GM21723 (cell line): ENCODE data around the gene RAB3D.
A peak's percentile ranks its signal among the peaks of the same experiment; 100 is the strongest.
"Not testable (repeated sequence)": the region's sequence is repeated elsewhere in the genome, so short reads cannot be mapped to it uniquely, and the experiment has no call there.

Source experiments
- ATAC-seq: cut with Tn5 transposase; IDR thresholded peaks from one replicate; pipeline ENCODE4 v1.9.1; 2021; ENCODE audit warnings: mild to moderate bottlenecking, moderate library complexity; ENCODE audit not compliant: unreplicated experiment

Gene RAB3D

DNA sequence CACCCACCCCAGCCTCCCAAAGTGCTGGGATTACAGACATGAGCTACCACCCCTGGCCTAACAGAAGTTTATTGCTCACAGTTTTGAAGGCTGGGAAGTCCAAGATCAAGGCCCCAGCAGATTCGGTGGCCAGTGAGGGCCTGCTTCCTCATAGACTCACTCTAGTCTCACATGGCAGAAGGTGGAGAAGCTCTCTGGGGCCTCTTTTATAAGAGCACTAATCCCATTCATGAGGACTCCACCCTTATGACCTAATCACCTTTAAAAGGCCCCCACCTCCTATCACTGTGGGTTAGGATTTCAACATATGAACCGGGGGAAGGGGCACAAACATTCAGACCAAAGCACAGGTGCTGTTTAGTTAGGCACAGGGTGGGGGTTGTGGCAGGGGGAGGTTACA lies 28.1 kb upstream of the RAB3D start:
- ATAC-seq = no peak

DNA sequence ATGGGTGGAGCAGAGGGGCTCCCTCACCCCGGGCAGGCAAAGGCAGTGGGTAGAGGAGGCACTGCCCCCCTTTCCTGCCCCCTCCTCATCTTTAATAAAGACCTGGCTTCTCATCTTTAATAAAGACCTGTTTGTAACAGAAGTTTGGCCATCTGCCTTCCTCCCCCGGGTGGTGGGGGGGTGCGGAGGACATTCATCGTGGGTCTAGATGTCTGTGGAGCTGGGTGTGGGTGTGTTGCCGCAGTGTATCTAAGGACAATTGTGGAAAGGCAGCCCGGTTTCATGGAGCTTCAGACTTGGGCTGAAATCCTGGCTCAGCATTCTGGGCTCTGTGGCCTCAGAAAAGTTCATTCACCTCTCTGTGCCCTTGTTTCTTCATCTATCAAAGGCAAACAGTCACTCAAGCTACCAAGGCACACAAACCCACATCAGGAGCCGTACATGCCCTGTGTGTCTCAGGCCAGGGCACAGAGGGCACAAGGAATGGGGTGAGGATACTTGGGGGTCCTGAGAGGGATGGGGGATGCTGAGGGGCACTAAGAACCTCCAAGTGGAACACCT lies 26.2 kb upstream of the RAB3D start:
- no peak for ATAC-seq

DNA sequence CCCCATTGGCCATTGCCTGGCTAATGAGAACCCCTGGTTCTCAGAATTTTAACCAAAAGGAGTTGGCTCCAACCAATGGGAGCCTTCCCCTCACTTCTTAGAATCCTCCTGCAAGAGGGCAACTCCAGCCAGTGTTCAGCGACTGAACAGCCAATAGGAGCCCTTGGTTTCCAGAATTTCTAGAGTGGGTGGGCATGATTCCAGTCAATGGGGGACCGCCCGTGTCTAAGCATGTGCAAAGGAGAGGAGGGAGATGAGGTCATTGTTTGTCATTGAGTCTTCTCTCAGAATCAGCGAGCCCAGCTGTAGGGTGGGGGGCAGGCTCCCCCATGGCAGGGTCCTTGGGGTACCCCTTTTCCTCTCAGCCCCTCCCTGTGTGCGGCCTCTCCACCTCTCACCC lies 25.5 kb upstream of the RAB3D start:
- ATAC-seq = no peak

DNA sequence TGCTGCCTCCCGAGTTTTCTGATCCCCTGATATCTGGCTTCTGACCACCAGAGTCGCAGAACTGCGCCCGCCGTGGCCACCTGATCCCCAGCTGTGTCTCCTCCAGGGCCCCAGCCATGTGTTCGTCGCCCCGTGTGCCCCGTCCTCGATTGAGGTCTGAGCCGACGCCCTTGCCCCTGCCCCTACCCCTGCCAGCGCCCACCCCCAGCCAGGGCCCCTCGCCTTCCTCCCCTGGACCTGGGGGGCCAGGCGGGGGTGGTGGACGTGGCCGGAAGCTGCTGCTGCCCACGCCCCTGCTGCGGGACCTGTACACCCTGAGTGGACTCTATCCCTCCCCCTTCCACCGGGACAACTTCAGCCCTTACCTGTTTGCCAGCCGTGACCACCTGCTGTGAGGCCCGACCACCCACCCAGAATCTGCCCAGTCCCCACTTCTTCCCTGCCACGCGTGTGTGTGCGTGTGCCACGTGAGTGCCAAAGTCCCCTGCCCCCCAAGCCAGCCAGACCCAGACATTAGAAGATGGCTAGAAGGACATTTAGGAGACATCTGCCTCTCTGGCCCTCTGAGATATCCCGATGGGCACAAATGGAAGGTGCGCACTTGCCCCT lies 24.9 kb upstream of the RAB3D start:
- ATAC-seq = no peak

DNA sequence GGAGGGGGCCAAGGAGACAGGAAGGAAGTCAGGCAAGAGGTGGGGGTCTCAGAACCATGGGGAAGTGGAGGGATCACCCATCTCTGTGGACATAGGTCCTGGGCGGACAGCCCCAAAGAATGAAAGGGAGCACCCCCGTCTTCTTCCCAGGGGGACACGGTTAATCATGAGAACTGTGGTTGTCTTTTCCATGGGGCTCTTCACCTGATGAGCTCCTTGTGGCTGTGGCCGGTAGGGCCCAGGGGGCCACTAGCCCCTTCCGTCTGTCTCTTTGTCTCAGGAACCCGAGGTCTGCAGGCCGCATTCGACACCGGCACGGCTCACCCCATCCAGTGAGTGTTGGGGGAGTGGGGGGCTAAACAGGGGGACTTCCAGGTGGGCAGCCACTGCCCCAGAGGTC lies 24.4 kb upstream of the RAB3D start:
- ATAC-seq = no peak

DNA sequence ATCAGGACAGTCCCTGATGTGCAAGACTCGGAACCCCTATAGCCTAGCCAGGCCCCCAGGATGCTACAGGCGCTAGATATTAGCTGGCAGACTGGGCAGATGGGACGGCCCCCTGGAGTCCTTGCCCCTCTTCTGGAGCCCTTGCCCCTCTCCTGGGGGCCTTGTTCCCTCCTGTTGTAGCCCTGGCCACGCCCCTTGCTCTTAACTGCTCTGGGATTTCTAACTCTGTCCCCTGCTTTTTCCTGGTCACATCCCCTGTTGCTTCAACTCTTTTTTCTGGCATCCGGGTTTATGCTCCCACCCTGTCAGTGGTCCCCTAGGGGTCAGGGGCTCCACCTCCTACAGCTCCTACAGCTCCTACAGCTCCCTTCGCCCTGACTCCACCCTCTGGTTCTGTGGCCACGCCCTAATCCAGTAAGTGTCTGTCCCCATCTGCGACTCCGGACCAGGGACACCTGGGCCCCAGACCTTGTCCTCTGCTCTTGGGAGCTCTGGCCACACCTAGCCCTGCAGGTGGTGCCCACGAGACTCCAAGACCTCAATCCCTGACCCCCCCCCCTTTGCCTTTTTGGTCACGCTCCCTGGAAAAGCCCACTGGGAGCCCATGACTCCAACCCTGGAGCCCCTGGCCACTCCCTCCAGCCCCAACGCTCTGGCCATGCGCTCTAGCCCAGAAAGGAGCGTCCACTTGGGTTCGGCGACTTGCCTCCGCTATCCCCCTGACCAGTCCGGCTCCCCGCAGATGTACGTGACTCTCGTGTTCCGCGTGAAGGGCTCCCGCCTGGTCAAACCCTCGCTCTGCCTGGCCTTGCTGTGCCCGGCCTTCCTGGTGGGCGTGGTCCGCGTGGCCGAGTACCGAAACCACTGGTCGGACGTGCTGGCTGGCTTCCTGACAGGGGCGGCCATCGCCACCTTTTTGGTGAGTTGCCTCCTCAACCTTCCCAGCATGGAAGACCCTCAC lies 22.6 kb upstream of the RAB3D start:
- no peak for ATAC-seq

DNA sequence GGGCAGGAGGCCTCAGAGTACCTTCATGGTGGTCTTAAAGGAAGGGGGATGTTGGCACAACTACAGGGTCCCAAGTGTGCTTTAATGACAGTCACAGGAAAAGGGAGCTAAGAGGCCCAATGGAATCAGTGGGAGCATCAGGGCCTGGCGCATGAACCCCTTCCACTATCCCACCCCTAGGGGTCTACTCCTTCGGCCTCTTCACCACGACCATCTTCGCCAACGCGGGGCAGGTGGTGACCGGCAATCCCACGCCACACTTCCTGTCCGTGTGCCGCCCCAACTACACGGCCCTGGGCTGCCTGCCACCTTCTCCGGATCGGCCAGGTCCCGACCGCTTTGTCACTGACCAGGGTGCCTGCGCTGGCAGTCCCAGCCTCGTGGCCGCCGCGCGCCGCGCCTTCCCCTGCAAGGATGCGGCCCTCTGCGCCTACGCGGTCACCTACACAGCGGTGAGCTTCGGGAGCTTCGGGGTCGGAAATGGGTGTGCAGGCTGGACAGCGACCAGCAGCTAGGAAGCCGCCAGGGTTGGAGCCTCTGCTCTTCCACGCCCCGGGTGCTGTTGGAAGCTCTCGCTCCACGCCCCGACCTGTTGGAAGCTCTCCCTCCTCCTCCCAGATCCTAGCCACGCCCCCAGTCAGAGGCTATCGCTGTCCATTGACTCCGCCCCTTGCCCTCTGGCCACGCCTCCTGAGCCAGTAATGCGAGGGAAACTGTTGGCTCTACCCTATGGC lies 21.7 kb upstream of the RAB3D start:
- no peak for ATAC-seq

DNA sequence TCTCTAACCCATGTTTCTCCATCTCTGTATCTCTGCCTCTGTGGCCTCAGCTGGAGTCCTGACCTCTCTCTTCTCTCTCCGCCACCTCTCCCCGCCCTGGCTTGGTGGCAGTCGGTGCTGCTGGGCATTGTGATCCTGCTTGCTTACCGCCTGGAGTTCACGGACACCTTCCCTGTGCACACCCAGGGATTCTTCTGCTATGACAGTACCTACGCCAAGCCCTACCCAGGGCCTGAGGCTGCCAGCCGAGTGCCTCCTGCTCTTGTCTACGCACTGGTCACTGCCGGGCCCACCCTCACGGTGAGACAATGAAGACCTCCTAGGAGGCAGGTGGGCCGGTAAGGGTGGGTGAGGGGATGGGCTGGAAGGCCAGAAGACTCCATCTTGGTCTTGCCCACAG lies 20.0 kb upstream of the RAB3D start:
- ATAC-seq = no peak

DNA sequence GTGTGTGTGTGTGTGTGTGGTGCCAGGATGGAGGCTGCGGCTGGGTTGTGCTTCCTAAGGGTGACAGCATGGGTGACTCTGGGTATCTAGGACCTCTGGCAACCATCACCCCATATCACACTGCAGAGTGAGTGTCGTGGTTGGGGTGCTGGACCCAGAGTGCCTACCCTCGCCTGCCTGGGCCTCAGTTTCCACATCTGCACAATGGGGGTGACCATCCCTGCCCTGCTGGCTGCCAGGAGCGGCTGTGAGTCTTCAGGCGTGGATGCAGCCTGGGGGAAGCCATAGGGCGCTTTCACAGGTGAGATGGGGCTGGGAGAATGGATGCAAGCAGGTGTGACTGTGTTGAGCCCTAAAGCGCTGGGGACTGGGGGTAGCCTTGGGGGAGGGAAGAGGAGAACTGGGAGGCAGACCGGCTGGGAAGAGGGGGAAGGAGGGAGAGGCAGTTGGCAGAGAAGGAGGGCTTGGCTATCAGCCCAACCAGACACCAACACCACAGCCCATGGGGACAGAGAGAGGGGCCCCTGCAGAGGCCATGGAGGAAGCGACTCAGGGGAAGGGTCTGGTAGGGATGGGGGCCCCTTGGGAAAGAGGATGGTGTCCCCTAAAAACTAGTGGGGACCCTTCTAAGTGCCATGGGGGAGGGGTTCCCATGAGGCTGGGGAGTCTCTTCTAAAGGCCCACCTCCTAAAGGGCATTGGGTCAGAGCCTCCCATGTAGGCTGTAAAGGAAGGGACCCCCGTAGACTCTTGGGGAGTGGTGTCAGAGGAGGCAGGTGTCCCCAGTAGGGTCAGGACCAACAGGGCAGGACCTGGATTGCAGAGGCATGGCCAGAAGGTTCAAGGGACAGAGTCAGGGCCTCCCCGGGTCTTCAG lies 17.5 kb upstream of the RAB3D start:
- no peak for ATAC-seq

DNA sequence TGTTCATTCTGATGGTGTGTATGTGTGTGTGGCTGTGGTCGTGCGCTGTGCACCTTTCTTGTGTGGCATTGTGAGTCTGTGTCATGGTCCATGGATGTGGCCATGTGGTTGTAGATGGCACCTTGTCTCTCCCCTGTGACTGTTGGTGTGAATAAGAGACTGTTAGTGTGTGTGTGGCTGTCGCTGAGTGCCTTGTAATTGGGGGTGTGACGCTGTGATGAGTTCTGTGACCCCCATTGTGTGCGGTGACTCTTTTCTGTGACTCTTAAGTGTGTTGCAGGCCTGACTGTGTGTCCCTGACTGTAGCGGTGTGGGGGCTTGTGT lies 16.6 kb upstream of the RAB3D start:
- ATAC-seq = no peak

DNA sequence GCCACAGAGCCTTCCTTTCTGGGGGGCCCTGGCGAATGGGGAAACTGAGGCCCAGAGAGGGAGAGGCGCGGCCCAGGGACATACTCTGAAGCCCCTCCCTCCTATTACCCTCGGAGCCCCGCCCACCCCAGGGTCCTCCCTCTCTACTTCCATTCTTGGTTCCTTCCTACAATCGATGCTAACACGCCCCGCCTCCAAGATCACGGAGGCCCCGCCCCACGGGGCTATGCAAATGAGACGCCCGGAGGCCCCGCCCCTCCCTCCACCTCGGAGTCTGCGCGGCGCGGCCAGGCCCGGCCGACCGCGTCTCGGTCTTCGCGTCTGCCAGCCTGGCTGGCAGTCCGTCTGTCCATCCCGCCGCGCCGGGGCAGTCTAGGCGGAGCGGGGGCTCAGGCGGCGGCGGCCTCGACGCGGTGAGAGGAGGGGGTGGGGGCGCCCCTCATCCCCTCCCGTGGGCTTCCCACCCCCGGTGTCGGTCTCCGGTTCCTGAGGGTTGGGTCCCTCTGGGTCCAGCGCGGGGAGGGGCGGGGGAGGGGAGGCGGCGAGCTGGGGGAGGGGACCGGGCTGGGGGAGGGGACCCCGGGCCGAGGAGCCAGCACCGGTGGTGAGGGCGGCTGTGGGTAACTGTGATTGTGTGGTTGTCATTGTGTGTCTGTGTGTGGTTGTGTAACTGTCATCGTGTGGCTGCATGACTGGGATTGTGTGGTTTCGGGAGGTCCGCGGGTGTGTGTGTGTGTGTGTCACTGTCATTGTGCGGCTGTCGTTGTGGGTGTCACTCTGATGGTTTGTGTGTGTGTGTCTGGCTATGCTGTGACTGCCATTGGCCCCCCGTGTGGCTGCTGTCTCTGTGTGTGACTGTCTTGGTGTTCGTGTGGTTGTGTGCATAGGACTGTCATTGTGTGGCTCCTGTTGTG lies 16.0 kb upstream of the RAB3D start, which contains the start of gene PLPPR2:
TSS of gene PLPPR2 (plus strand) at position 273 of the 914 bp plus-strand sequence. CDS start 2,242 bp downstream, outside the sequence.
- peak; percentile 57 for ATAC-seq

DNA sequence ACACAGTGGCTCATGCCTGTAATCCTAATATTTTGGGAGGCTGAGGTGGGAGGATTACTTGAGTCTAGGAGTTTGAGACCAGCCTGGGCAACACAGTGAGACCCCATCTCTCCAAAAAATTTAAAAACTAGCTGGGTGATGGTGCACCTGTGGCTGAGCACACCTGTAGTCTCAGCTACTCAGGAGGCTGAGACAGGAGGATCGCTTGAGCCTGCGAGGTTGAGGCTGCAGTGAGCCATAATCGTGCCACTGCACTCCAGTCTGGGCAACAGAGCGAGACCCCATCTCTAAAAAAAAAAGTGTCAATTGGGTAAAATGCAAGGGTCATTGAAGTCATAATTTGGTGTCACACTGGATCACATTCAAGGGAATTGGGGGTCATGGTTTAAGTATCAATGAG lies 14.6 kb upstream of the RAB3D start:
- not testable (repeated sequence) for ATAC-seq

DNA sequence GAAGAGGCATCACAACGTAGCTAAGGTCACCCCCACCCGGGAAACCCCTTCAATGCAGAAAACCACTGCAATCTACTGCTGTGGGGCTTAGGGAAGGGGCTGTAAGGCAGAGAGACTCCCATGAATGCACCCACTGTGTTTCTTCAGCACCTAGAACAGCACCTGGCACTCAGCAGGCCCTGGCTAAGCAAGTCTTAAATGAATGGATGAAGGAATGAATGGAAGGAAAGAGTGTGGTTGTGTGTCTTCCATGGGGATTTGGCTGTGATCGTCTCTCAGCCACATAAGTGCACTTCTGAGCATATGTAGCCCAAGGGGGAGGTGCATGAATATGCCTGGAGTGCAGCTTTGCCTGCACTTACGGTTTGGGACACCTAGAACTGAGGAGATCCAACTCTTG lies 9.7 kb upstream of the RAB3D start:
- ATAC-seq = no peak

DNA sequence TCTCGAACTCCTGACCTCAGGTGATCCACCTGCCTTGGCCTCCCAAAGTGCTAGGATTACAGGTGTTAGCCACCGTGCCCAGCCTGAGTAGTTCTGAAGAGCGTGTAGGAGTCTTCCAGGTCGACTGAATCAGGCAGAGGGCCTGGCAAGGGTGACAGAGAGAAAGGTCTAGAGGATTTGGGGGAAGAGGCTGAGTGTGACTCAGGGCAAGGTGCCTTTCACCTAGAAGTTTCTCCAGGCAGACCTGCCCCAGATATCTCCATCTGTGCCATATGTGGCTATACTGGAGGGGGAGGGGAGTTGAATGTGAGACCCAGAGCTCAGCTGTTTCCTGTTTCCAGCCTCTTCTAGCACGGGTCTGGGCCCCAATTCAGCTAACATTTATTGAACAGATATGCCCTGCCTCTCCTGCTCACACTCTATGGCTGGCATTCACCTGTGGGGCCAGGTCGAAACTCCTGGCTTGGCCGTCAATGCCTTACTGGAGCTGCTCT lies 8.1 kb upstream of the RAB3D start:
- no peak for ATAC-seq

DNA sequence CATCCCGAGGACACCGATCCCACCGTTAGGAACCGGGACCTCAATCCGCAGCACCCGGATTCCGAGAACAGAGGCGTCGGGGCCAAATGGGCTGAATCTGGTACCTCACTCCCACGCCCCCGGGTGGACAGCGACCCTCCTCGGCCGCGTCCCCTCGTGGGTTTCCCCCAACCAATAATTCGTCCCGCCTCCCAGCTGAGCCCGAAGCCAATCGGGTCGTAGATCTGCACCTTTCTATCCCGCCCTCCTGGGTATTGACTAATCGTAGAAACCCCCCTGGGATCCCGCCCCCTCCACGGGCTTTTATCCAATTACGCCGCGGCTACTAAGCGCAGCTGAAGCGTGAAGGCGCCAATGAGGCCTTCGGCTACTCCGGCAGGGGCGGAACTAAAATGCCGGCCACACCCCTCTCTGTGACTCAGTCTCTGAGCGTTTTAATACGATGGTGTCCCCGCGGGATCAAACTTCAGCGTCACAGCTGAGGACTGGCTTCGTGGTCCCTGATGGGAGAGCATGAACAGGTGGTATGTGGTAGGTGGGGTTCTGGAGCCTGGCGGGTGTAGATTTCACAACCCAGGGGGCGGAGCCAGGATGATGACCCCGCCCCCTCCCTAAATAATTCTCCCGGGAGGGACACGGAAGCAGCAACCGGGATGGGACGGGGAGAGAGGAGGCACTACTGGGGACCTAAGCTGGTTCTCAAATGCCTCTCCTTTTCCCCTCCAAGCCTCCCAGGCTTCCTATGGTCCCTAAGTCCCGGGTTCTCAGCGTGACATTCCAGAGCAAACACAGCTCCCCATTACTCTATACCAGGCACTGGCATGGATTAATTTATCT lies 6.9 kb upstream of the RAB3D start, which contains the start of the genes CCDC159 and TMEM205:
TSS of gene CCDC159 (plus strand) at position 416 of the 837 bp plus-strand sequence. CDS start at position 504, 88 bp downstream.
TSS of gene TMEM205 (minus strand) at position 165 of the 837 bp plus-strand sequence. CDS start 649 bp downstream, outside the sequence.
- peak; percentile 80 for ATAC-seq

DNA sequence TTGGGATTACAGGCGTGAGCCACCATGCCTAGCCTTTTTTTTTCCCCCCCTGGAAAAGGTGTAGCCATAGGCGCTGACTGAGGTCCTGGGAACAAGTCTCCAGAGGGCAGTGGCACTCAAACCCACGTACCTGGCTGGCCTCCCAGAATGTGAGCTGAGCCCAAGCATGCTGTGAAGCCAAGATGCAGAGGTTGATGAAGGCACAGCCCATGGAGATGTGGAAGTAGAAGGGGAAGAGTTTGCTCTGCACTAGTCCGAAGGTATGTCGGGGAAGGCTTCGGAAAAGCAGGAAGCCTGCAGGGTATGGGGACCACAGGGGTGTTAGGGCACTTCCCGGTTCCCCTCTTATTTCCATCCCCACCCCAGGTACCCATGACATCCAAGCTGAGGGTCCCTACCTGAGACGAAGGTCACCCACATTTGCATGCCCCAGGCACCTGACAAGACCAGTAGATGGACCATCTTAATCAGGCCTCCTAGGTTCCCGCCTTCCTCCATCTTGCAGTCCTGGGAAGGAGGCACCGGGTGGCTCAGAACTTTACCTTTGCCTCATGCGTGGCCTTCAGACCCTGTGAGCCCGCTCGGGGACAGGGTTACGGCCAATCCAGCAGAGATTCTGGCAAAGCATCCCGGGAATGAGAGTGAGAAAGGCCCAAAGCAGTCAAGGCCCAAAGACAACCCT lies 5.8 kb upstream of the RAB3D start:
- ATAC-seq = no peak

DNA sequence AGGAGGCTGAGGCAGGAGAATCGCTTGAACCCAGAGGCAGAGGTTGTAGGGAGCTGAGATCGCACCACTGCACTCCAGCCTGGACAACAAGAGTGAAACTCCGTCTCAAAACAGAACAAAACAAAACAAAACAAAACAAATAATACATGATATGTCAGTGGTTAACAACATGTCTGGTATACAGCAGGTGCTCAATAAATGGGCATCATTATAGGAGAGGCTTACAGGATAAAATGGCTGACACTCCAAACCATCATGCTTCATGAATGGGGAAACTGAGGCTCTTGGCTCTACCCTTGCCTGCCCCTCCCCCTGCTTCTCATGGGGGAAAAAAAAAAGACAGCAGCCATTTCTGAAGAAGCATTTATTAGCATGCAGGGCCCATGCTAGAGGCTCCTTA lies 3.0 kb upstream of the RAB3D start:
- no peak for ATAC-seq
